ENCODE measurements around the gene KRTAP3-1. TPM values are rescaled to one million over a fixed set of nuclear protein-coding genes. Genes with fewer than 3 reads are reported as not detected.

Gene KRTAP3-1
- total and polyA plus RNA-seq, 2 experiments from 2014 or later: not detected

DNA sequence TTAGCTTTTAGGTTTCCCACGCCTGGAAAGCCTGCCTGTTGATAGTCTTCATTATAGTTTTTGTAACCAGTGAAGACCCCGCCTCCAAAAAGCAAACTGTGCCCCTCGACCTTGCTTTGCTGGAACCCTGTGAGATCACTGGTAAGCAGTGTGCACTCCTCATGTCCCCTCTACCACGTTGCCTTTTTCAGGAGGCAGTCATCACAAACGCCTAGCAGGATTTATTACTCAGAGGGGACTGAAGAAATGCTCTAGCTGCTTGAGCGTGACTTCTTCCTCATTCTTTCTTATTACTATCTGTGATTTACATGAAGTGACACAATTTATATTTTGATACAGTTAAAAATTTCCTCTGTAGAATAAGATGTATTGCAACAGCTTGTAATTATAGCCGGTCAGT is 6.5 kb upstream of the KRTAP3-1 start:
- DNase-seq (ENCODE audit: low spot score) (no peak), ATAC-seq (no peak)
- Mint-ChIP-seq H3K9me3 (no peaks in the 10 kb centered on the region), H3K27me3 (ENCODE audit: insufficient read depth, low read depth, poor library complexity) (no peaks in the 10 kb centered on the region), H3K4me1 (no peaks in the 10 kb centered on the region), H3K36me3 (ENCODE audit: low read depth) (no peaks in the 10 kb centered on the region), H3K27ac (no peak overlapping the region), H3K4me3 (no peak overlapping the region)
- no peaks in the 10 kb centered on the region for H3K79me2 ChIP-seq (replicated peaks; ENCODE audit: insufficient read depth)
- no peaks in the 10 kb centered on the region for H3K4me1 ChIP-seq (ENCODE audit: insufficient read depth)
- H3K27me3 ChIP-seq (ENCODE audit: insufficient read depth): no peaks in the 10 kb centered on the region
- no peak overlapping the region for H3K27ac ChIP-seq (ENCODE audit: low read depth)
- no peaks in the 10 kb centered on the region for H3K36me3 ChIP-seq (ENCODE audit: insufficient read depth)
- TF ChIP-seq STAT1 (IDR thresholded peaks at IDR 0.05; ENCODE audit: unreplicated experiment) (no peak), POLR2AphosphoS5 (IDR thresholded peaks at IDR 0.05; ENCODE audit: low read depth) (no peak), JUNB (IDR thresholded peaks at IDR 0.05; ENCODE audit: unreplicated experiment) (no peak), EZH2 (IDR thresholded peaks at IDR 0.05; ENCODE audit: low read depth, unreplicated experiment) (no peak), CREB1 (CRISPR knock-in tag; IDR thresholded peaks at IDR 0.05; ENCODE audit: low read depth) (no peak), ZNF331 (CRISPR knock-in tag; IDR thresholded peaks at IDR 0.05; ENCODE audit: low read depth) (no peak), ZNF114 (CRISPR knock-in tag; IDR thresholded peaks at IDR 0.05) (no peak), NANOG (IDR thresholded peaks at IDR 0.05; ENCODE audit: borderline replicate concordance) (no peak)
- TF ChIP-seq, protein P1, sequence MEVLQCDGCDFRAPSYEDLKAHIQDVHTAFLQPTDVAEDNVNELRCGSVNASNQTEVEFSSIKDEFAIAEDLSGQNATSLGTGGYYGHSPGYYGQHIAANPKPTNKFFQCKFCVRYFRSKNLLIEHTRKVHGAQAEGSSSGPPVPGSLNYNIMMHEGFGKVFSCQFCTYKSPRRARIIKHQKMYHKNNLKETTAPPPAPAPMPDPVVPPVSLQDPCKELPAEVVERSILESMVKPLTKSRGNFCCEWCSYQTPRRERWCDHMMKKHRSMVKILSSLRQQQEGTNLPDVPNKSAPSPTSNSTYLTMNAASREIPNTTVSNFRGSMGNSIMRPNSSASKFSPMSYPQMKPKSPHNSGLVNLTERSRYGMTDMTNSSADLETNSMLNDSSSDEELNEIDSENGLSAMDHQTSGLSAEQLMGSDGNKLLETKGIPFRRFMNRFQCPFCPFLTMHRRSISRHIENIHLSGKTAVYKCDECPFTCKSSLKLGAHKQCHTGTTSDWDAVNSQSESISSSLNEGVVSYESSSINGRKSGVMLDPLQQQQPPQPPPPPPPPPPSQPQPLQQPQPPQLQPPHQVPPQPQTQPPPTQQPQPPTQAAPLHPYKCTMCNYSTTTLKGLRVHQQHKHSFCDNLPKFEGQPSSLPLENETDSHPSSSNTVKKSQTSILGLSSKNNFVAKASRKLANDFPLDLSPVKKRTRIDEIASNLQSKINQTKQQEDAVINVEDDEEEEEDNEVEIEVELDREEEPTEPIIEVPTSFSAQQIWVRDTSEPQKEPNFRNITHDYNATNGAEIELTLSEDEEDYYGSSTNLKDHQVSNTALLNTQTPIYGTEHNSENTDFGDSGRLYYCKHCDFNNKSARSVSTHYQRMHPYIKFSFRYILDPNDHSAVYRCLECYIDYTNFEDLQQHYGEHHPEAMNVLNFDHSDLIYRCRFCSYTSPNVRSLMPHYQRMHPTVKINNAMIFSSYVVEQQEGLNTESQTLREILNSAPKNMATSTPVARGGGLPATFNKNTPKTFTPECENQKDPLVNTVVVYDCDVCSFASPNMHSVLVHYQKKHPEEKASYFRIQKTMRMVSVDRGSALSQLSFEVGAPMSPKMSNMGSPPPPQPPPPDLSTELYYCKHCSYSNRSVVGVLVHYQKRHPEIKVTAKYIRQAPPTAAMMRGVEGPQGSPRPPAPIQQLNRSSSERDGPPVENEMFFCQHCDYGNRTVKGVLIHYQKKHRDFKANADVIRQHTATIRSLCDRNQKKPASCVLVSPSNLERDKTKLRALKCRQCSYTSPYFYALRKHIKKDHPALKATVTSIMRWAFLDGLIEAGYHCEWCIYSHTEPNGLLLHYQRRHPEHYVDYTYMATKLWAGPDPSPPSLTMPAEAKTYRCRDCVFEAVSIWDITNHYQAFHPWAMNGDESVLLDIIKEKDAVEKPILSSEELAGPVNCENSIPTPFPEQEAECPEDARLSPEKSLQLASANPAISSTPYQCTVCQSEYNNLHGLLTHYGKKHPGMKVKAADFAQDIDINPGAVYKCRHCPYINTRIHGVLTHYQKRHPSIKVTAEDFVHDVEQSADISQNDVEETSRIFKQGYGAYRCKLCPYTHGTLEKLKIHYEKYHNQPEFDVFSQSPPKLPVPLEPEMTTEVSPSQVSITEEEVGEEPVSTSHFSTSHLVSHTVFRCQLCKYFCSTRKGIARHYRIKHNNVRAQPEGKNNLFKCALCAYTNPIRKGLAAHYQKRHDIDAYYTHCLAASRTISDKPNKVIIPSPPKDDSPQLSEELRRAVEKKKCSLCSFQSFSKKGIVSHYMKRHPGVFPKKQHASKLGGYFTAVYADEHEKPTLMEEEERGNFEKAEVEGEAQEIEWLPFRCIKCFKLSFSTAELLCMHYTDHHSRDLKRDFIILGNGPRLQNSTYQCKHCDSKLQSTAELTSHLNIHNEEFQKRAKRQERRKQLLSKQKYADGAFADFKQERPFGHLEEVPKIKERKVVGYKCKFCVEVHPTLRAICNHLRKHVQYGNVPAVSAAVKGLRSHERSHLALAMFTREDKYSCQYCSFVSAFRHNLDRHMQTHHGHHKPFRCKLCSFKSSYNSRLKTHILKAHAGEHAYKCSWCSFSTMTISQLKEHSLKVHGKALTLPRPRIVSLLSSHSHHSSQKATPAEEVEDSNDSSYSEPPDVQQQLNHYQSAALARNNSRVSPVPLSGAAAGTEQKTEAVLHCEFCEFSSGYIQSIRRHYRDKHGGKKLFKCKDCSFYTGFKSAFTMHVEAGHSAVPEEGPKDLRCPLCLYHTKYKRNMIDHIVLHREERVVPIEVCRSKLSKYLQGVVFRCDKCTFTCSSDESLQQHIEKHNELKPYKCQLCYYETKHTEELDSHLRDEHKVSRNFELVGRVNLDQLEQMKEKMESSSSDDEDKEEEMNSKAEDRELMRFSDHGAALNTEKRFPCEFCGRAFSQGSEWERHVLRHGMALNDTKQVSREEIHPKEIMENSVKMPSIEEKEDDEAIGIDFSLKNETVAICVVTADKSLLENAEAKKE (CRISPR knock-in tag; IDR thresholded peaks at IDR 0.05): no peak
- TF ChIP-seq, protein P2, sequence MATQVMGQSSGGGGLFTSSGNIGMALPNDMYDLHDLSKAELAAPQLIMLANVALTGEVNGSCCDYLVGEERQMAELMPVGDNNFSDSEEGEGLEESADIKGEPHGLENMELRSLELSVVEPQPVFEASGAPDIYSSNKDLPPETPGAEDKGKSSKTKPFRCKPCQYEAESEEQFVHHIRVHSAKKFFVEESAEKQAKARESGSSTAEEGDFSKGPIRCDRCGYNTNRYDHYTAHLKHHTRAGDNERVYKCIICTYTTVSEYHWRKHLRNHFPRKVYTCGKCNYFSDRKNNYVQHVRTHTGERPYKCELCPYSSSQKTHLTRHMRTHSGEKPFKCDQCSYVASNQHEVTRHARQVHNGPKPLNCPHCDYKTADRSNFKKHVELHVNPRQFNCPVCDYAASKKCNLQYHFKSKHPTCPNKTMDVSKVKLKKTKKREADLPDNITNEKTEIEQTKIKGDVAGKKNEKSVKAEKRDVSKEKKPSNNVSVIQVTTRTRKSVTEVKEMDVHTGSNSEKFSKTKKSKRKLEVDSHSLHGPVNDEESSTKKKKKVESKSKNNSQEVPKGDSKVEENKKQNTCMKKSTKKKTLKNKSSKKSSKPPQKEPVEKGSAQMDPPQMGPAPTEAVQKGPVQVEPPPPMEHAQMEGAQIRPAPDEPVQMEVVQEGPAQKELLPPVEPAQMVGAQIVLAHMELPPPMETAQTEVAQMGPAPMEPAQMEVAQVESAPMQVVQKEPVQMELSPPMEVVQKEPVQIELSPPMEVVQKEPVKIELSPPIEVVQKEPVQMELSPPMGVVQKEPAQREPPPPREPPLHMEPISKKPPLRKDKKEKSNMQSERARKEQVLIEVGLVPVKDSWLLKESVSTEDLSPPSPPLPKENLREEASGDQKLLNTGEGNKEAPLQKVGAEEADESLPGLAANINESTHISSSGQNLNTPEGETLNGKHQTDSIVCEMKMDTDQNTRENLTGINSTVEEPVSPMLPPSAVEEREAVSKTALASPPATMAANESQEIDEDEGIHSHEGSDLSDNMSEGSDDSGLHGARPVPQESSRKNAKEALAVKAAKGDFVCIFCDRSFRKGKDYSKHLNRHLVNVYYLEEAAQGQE (IDR thresholded peaks at IDR 0.05; ENCODE audit: unreplicated experiment): no peak
- TF ChIP-seq, protein P3, sequence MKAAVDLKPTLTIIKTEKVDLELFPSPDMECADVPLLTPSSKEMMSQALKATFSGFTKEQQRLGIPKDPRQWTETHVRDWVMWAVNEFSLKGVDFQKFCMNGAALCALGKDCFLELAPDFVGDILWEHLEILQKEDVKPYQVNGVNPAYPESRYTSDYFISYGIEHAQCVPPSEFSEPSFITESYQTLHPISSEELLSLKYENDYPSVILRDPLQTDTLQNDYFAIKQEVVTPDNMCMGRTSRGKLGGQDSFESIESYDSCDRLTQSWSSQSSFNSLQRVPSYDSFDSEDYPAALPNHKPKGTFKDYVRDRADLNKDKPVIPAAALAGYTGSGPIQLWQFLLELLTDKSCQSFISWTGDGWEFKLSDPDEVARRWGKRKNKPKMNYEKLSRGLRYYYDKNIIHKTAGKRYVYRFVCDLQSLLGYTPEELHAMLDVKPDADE (IDR thresholded peaks at IDR 0.05): no peak
- TF ChIP-seq, protein P4, sequence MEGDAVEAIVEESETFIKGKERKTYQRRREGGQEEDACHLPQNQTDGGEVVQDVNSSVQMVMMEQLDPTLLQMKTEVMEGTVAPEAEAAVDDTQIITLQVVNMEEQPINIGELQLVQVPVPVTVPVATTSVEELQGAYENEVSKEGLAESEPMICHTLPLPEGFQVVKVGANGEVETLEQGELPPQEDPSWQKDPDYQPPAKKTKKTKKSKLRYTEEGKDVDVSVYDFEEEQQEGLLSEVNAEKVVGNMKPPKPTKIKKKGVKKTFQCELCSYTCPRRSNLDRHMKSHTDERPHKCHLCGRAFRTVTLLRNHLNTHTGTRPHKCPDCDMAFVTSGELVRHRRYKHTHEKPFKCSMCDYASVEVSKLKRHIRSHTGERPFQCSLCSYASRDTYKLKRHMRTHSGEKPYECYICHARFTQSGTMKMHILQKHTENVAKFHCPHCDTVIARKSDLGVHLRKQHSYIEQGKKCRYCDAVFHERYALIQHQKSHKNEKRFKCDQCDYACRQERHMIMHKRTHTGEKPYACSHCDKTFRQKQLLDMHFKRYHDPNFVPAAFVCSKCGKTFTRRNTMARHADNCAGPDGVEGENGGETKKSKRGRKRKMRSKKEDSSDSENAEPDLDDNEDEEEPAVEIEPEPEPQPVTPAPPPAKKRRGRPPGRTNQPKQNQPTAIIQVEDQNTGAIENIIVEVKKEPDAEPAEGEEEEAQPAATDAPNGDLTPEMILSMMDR (conservative IDR thresholded peaks at IDR 0.05; ENCODE audit: low read depth in 2 of 2): no peak
- H3K9me2 ChIP-seq (ENCODE audit: insufficient read depth): no peaks in the 10 kb centered on the region; the same call in 1 of the 2 replicates
- no peak overlapping the region for H3K4me3 ChIP-seq
- H3K4me2 ChIP-seq: no peak overlapping the region
- no peaks in the 10 kb centered on the region for H4K20me1 ChIP-seq (replicated peaks; ENCODE audit: insufficient read depth)
- no peaks in the 10 kb centered on the region for H3F3A ChIP-seq (replicated peaks; ENCODE audit: low read depth)
- 0 out of 2 replicates have a peak overlapping the region, but pooled peaks have one; percentile 18 for H2AFZ ChIP-seq
